Esophagus muscularis mucosa (tissue), 4 donors: ENCODE results near the gene ACADSB.

Experiments
- EP300 ChIP-seq: sonication (generic); formaldehyde crosslinking; IDR thresholded peaks from one replicate; pipeline ENCODE4 v1.6.1; 2017; ENCODE audit warnings: antibody characterized with exemption
- POLR2A ChIP-seq: fragments of 450-650 bp; IDR thresholded peaks from one replicate; pipeline ENCODE4 v1.6.1; 2017; ENCODE audit warnings: antibody characterized with exemption, moderate library complexity, mild to moderate bottlenecking, low read depth
- TF ChIP-seq, protein P1 (sequence below), 3 experiments: fragments of 200-600 bp in 2 of 3; fragments of 450-650 bp in 1 of 3; sonication (generic) in 2 of 3; IDR thresholded peaks; one replicate each; pipeline ENCODE4 v1.5.1; 2017 to 2019; ENCODE audit warnings: antibody characterized with exemption in 3 of 3, mild to moderate bottlenecking in 2 of 3, moderate library complexity in 1 of 3

DNA sequence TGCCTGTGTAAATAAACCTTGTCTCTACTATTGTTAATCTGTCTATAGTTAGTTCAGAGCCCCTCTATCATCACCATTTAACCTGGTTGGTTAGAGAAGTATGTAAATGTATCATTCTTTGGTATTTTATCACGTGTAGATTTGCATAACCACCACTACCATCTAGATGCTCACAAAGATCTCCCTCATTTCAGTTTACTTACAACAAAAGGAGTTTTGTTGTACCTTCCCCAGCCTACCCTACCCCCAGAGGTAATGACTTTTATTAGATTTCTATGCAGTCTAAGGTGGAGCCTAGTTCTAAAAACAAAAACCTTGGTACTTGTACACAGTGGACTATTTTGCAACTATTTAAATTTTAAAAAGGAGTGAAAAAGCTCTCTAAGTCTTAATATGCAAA, 17.5 kb downstream of the ACADSB start:
- TF ChIP-seq, protein P1, sequence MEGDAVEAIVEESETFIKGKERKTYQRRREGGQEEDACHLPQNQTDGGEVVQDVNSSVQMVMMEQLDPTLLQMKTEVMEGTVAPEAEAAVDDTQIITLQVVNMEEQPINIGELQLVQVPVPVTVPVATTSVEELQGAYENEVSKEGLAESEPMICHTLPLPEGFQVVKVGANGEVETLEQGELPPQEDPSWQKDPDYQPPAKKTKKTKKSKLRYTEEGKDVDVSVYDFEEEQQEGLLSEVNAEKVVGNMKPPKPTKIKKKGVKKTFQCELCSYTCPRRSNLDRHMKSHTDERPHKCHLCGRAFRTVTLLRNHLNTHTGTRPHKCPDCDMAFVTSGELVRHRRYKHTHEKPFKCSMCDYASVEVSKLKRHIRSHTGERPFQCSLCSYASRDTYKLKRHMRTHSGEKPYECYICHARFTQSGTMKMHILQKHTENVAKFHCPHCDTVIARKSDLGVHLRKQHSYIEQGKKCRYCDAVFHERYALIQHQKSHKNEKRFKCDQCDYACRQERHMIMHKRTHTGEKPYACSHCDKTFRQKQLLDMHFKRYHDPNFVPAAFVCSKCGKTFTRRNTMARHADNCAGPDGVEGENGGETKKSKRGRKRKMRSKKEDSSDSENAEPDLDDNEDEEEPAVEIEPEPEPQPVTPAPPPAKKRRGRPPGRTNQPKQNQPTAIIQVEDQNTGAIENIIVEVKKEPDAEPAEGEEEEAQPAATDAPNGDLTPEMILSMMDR (IDR thresholded peaks at IDR 0.05): no peak
- TF ChIP-seq POLR2A (no peak), EP300 (no peak)
